K562 (cell line): ENCODE data around the gene HOXC5. TPM values are rescaled to one million over a fixed set of nuclear protein-coding genes. Genes with fewer than 3 reads are reported as not detected.

Experiments
- AFF4 ChIP-seq: sonication (generic); formaldehyde crosslinking; IDR thresholded peaks from 2 replicates; pipeline ENCODE4 v1.8.0; 2023; ENCODE audit warnings: mild to moderate bottlenecking, missing genetic modification reagents
- ATF3 ChIP-seq, 2 experiments: fragments of 450-650 bp in 1 of 2; sonication (generic) in 1 of 2; formaldehyde crosslinking in 1 of 2; IDR thresholded peaks in 1 of 2; conservative IDR thresholded peaks in 1 of 2; 2 replicates each; pipeline versions ENCODE4 v1.6.1 to v1.8.1; 2016 to 2023; ENCODE audit warnings: mild to moderate bottlenecking in 2 of 2, moderate library complexity in 2 of 2, inconsistent platforms in 1 of 2, missing genetic modification reagents in 1 of 2
- ATF7 ChIP-seq: fragments of 450-650 bp; IDR thresholded peaks from 2 replicates; pipeline ENCODE4 v1.7.1; 2014; ENCODE audit warnings: mild to moderate bottlenecking, moderate library complexity
- CBX1 ChIP-seq: sonication (generic); IDR thresholded peaks from 2 replicates; pipeline ENCODE4 v1.6.1; 2016; ENCODE audit warnings: antibody characterized with exemption, low read depth, mild to moderate bottlenecking
- FOXM1 ChIP-seq, 2 experiments: fragments of 450-650 bp in 1 of 2; sonication (generic) in 1 of 2; formaldehyde crosslinking in 1 of 2; IDR thresholded peaks; 2 replicates each; pipeline versions ENCODE4 v1.6.1 to v1.9.0; 2017 to 2022; ENCODE audit warnings: low read depth in 2 of 2, mild to moderate bottlenecking in 2 of 2, missing genetic modification reagents in 1 of 2, moderate library complexity in 1 of 2
- KLF6 ChIP-seq: fragments of 250-450 bp; sonication (Bioruptor Pico); IDR thresholded peaks from 2 replicates; pipeline ENCODE4 v1.4.0; 2020; ENCODE audit warnings: mild to moderate bottlenecking, moderate library complexity, borderline replicate concordance
- MEF2D ChIP-seq: conservative IDR thresholded peaks from 2 replicates; pipeline ENCODE4 v1.6.1; 2016; ENCODE audit warnings: low read depth, missing genetic modification characterization, missing compliant biosample characterization
- NFE2L1 ChIP-seq: fragments of 450-650 bp; IDR thresholded peaks from 2 replicates; pipeline ENCODE4 v1.6.1; 2016; ENCODE audit warnings: missing genetic modification characterization, low read depth, mild to moderate bottlenecking, missing compliant biosample characterization, moderate library complexity, borderline replicate concordance
- NR4A1 ChIP-seq, 2 experiments: fragments of 250-450 bp in 1 of 2; fragments of 450-650 bp in 1 of 2; sonication (Bioruptor Pico) in 1 of 2; IDR thresholded peaks; 2 replicates each; pipeline versions ENCODE4 v1.4.0 to v1.6.1; 2016 to 2020; ENCODE audit warnings: mild to moderate bottlenecking in 2 of 2, missing compliant biosample characterization in 1 of 2, missing genetic modification characterization in 1 of 2, moderate library complexity in 1 of 2
- POLR2G ChIP-seq: fragments of 200-400 bp; formaldehyde crosslinking; IDR thresholded peaks from 2 replicates; pipeline ENCODE4 v1.6.1; 2017; ENCODE audit warnings: low read depth, mild to moderate bottlenecking, antibody characterized with exemption, low read length, moderate library complexity
- RB1 ChIP-seq: fragments of 450-650 bp; IDR thresholded peaks from 2 replicates; pipeline ENCODE4 v1.6.1; 2017; ENCODE audit warnings: low read depth, mild to moderate bottlenecking
- SMAD3 ChIP-seq: fragments of 450-650 bp; formaldehyde crosslinking; conservative IDR thresholded peaks from 2 replicates; pipeline ENCODE4 v1.4.0; 2020; ENCODE audit warnings: mild to moderate bottlenecking
- TAF15 ChIP-seq: fragments of 200-400 bp; formaldehyde crosslinking; IDR thresholded peaks from 2 replicates; pipeline ENCODE4 v1.6.1; 2017; ENCODE audit warnings: mild to moderate bottlenecking, low read depth, low read length, moderate library complexity
- ZBED1 ChIP-seq: IDR thresholded peaks from 2 replicates; pipeline ENCODE4 v1.6.1; 2014
- ZNF184 ChIP-seq: sonication (generic); formaldehyde crosslinking; IDR thresholded peaks from 2 replicates; pipeline ENCODE4 v1.5.0; 2020; ENCODE audit warnings: missing genetic modification reagents
- ZNF444 ChIP-seq: fragments of 250-450 bp; sonication (Bioruptor Pico); IDR thresholded peaks from 2 replicates; pipeline ENCODE4 v1.4.0; 2020; ENCODE audit warnings: mild to moderate bottlenecking, moderate library complexity
- polyA plus RNA-seq, 8 experiments: library from polyadenylated mRNA; depleted of rRNA in 4 of 8; stranded (reverse) in 5 of 8; unstranded in 3 of 8; fragments of >200 nt; fragmentation: Nextera tagmentation in 2 of 8; fragmentation: Illumina TruSeq in 1 of 8; extraction: Ambion mirVana in 2 of 8; extraction: Trizol in 1 of 8; gene quantifications; 2 replicates each; pipeline versions ENCODE4 v1.2.1 to v1.2.3, GENCODE V29; 2011 to 2014; ENCODE audit warnings: inconsistent platforms in 1 of 8, missing spikeins in 1 of 8
- total RNA-seq, 7 experiments: library from RNA; depleted of rRNA in 6 of 7; stranded (reverse); fragments of >200 nt in 6 of 7; fragmentation: Illumina TruSeq in 2 of 7; extraction: Trizol in 2 of 7; gene quantifications; 2 replicates each; pipeline versions ENCODE4 v1.2.1 to v1.2.3, GENCODE V29; 2011 to 2021; ENCODE audit warnings: low replicate concordance in 1 of 7
- TF ChIP-seq, protein P1 (sequence below): fragments of 150-350 bp; conservative IDR thresholded peaks from 2 replicates; pipeline ENCODE4 v1.6.1; 2014; ENCODE audit warnings: low read length

HOXC5 gene
- total and polyA plus RNA-seq, 9 of the 15 experiments (the other 6 are each of a cell fraction or from before 2014, with no cell fraction given), result 0.10 to 0.44 (median 0.18) TPM; not detected in 4

DNA sequence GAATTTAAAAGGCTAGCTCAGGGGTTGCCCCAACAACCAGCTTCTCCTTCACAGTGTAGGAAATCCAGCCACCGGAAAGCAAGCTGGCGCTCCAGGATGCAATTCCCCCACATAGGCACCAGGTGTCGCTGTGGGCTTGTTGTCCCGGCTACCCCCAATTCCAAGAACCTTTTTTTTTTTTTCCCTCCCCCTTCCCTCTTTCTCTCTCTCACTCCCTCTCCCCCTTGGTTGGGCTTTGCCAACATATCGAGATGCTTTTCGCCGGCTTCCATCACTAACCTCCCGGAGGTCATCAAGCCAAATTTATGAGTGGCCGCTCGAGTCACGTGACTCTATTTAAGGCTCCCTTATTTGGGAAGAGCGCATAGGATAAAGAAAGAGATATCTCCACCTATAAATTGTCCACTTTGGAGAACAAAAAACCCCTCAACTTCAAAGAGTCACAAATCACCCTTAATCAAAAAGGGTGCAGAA lies at the start of gene HOXC5 (continued):
- no peak for TF ChIP-seq AFF4 (CRISPR knock-in tag)
- TF ChIP-seq ZBED1, result no peak
- TF ChIP-seq FOXM1 (IDR thresholded peaks at IDR 0.05; ENCODE audit: low read depth), result no peak
- TF ChIP-seq FOXM1 (CRISPR knock-in tag; IDR thresholded peaks at IDR 0.05; ENCODE audit: low read depth), result no peak
- TF ChIP-seq ZNF444 (CRISPR knock-in tag), result 0 out of 2 replicates have a peak, but pooled peaks have one; percentile 27
- TF ChIP-seq KLF6 (CRISPR knock-in tag), result no peak
- TF ChIP-seq, protein P1, sequence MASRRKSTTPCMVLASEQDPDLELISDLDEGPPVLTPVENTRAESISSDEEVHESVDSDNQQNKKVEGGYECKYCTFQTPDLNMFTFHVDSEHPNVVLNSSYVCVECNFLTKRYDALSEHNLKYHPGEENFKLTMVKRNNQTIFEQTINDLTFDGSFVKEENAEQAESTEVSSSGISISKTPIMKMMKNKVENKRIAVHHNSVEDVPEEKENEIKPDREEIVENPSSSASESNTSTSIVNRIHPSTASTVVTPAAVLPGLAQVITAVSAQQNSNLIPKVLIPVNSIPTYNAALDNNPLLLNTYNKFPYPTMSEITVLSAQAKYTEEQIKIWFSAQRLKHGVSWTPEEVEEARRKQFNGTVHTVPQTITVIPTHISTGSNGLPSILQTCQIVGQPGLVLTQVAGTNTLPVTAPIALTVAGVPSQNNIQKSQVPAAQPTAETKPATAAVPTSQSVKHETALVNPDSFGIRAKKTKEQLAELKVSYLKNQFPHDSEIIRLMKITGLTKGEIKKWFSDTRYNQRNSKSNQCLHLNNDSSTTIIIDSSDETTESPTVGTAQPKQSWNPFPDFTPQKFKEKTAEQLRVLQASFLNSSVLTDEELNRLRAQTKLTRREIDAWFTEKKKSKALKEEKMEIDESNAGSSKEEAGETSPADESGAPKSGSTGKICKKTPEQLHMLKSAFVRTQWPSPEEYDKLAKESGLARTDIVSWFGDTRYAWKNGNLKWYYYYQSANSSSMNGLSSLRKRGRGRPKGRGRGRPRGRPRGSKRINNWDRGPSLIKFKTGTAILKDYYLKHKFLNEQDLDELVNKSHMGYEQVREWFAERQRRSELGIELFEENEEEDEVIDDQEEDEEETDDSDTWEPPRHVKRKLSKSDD, result no peak
- TF ChIP-seq SMAD3 (CRISPR knock-in tag), result no peak
- TF ChIP-seq TAF15, result no peak
- TF ChIP-seq ZNF184 (CRISPR knock-in tag), result no peak
- no peak for TF ChIP-seq CBX1
- TF ChIP-seq POLR2G, result no peak
- TF ChIP-seq MEF2D (tag), result no peak; the same call in 1 of the 2 replicates
- TF ChIP-seq RB1, result peak; percentile 32; the same call in 1 of the 2 replicates
- TF ChIP-seq ATF3 (IDR thresholded peaks at IDR 0.05), result no peak
- no peak for TF ChIP-seq ATF3 (CRISPR knock-in tag; conservative IDR thresholded peaks at IDR 0.05)
- no peak for TF ChIP-seq NFE2L1 (tag)
- no peak for TF ChIP-seq ATF7
- no peak for TF ChIP-seq NR4A1 (CRISPR knock-in tag; IDR thresholded peaks at IDR 0.05)
- TF ChIP-seq NR4A1 (tag; IDR thresholded peaks at IDR 0.05), result no peak
